Prostate gland (tissue), 2 donors: ENCODE measurements around the gene SMU1.

Source experiments
- CTCF ChIP-seq, 4 experiments: fragments of 200-600 bp in 2 of 4; fragments of 450-650 bp in 2 of 4; sonication (generic) in 2 of 4; IDR thresholded peaks; 1 replicate in 3 of 4; 2 replicates in 1 of 4; pipeline ENCODE4 v1.5.1; 2016 to 2019; ENCODE audit warnings: antibody characterized with exemption in 4 of 4, mild to moderate bottlenecking in 2 of 4, moderate library complexity in 2 of 4
- POLR2A ChIP-seq: fragments of 450-650 bp; IDR thresholded peaks from one replicate; pipeline ENCODE4 v1.6.1; 2016; ENCODE audit warnings: antibody characterized with exemption, mild to moderate bottlenecking
- POLR2AphosphoS5 ChIP-seq: sonication (generic); formaldehyde crosslinking; IDR thresholded peaks from one replicate; pipeline ENCODE4 v1.6.1; 2017; ENCODE audit warnings: antibody characterized with exemption

DNA sequence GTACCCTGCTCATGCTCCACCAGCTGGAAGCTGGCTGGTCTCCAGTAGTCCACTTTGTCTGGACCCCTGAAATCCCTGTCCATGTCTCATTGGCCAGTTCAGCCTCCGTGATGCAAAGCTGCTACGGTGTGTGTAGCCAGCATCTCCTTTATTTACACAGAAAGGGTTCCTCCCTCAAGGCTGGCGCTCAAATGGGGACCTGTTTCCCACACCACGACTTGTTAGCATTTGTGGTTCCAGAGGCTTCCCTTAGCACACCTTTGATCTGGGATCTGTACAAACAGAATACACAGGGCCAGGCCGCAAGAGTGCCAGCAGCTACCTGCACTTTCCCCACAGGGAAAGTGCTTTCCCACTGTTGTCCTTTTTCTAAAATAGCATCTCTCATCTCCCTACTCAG lies 5.7 kb upstream of the SMU1 start:
- TF ChIP-seq CTCF (IDR thresholded peaks at IDR 0.05) (no peak), POLR2A (no peak), POLR2AphosphoS5 (no peak)
